Endothelial cell of umbilical vein (primary cell): Measurements from ENCODE around the gene MARK1. TPM values are rescaled to one million over a fixed set of nuclear protein-coding genes. Genes with fewer than 3 reads are reported as not detected.

Source experiments
- BruUV-seq: library from RNA; stranded (reverse); fragments of 400-500 nt; replicated peaks from 2 replicates; lab custom pipeline; 2021; lab: Mats Ljungman, UMichigan
- CTCF ChIA-PET: fragments of 300-600, 350-600 bp; sonication (Branson Sonifier 250); formaldehyde crosslinking; loops from one replicate; lab custom pipeline; 2021; ENCODE audit warnings: antibody characterized with exemption, inconsistent platforms; lab: Charles Lee
- POLR2A ChIA-PET: fragments of 300-600, 350-600 bp; sonication (Branson Sonifier 250); formaldehyde crosslinking; loops from one replicate; lab custom pipeline; 2021; ENCODE audit warnings: antibody characterized with exemption, inconsistent platforms; lab: Charles Lee
- DNase-seq: peaks from one replicate; pipeline ENCODE4 v3.0.0-alpha.2; 2011; ENCODE audit warnings: low read depth, low spot score
- FAIRE-seq: peaks from 2 replicates; lab custom pipeline; 2011; peaks lifted over from hg19 to GRCh38; lab: Jason Lieb, UNC
- H2AFZ ChIP-seq: 2 replicates; pipeline ENCODE4 v1.6.0; 2012; ENCODE audit warnings: low read depth, low read length, control low read depth, inconsistent platforms
- H3K27ac ChIP-seq: 2 replicates; pipeline ENCODE4 v1.5.1; 2011; ENCODE audit warnings: low read depth, mild to moderate bottlenecking, control low read depth, low read length, moderate library complexity; ENCODE audit not compliant: insufficient read depth
- H3K27me3 ChIP-seq, 2 experiments: 2 replicates each; pipeline versions ENCODE4 v1.6.0 to v1.6.1; 2011; ENCODE audit warnings: low read length in 2 of 2, mixed read lengths in 1 of 2; ENCODE audit not compliant: control insufficient read depth in 2 of 2, insufficient read depth in 2 of 2
- H3K36me3 ChIP-seq, 2 experiments: 2 replicates in 1 of 2; 3 replicates in 1 of 2; pipeline ENCODE4 v1.5.1; 2011; ENCODE audit warnings: low read length in 2 of 2, mild to moderate bottlenecking in 1 of 2, moderate library complexity in 1 of 2; ENCODE audit not compliant: control insufficient read depth in 2 of 2, insufficient read depth in 2 of 2; ENCODE audit errors: extremely low read depth in 1 of 2
- H3K4me1 ChIP-seq: 3 replicates; pipeline ENCODE4 v1.5.1; 2011; ENCODE audit warnings: mild to moderate bottlenecking, low read length; ENCODE audit not compliant: control insufficient read depth, insufficient read depth; ENCODE audit errors: extremely low read depth
- H3K4me2 ChIP-seq: 2 replicates; pipeline ENCODE4 v1.6.1; 2011; ENCODE audit warnings: low read length, control low read depth, mixed read lengths; ENCODE audit not compliant: insufficient read depth
- H3K4me3 ChIP-seq, 3 experiments: fragments of 200-600 bp in 1 of 3; sonication (generic), shearing (Covaris generic) in 1 of 3; replicated peaks in 1 of 3; 2 replicates each; pipeline ENCODE4 v1.5.1; 2011 to 2016; ENCODE audit warnings: control low read depth in 3 of 3, low read length in 3 of 3, mild to moderate bottlenecking in 2 of 3, inconsistent platforms in 1 of 3, low read depth in 1 of 3, moderate library complexity in 1 of 3; ENCODE audit not compliant: insufficient read depth in 1 of 3
- H3K79me2 ChIP-seq: 2 replicates; pipeline ENCODE4 v1.6.0; 2012; ENCODE audit warnings: low read length, inconsistent platforms; ENCODE audit not compliant: control insufficient read depth, insufficient read depth
- H3K9ac ChIP-seq: replicated peaks from 2 replicates; pipeline ENCODE3; 2011; ENCODE audit warnings: low read length, control low read depth; ENCODE audit not compliant: insufficient read depth; ENCODE audit errors: extremely low read depth
- H3K9me1 ChIP-seq: replicated peaks from 3 replicates; pipeline ENCODE4 v1.6.0; 2011; ENCODE audit warnings: mild to moderate bottlenecking, low read length; ENCODE audit not compliant: control insufficient read depth, insufficient read depth; ENCODE audit errors: extremely low read depth
- H3K9me3 ChIP-seq: replicated peaks from 2 replicates; pipeline ENCODE4 v1.5.1; 2012; ENCODE audit warnings: low read length, inconsistent platforms; ENCODE audit not compliant: control insufficient read depth, insufficient read depth
- H4K20me1 ChIP-seq: replicated peaks from 2 replicates; pipeline ENCODE3; 2011; ENCODE audit warnings: mild to moderate bottlenecking, low read length; ENCODE audit not compliant: control insufficient read depth, insufficient read depth; ENCODE audit errors: extremely low read depth
- EZH2 ChIP-seq: IDR thresholded peaks from 2 replicates; pipeline ENCODE4 v1.6.1; 2012; ENCODE audit warnings: borderline replicate concordance, low read depth, mild to moderate bottlenecking, moderate library complexity, low read length, inconsistent platforms; ENCODE audit not compliant: severe bottlenecking
- FOS ChIP-seq: IDR thresholded peaks from 2 replicates; pipeline ENCODE4 v1.6.1; 2011; ENCODE audit warnings: mild to moderate bottlenecking, low read length, moderate library complexity, borderline replicate concordance; ENCODE audit not compliant: insufficient read depth
- GATA2 ChIP-seq: IDR thresholded peaks from 2 replicates; pipeline ENCODE4 v1.7.0; 2011; ENCODE audit warnings: low read depth, mild to moderate bottlenecking, moderate library complexity, mixed read lengths, low read length; ENCODE audit not compliant: insufficient read length, insufficient read depth
- MYC ChIP-seq: IDR thresholded peaks from one replicate; pipeline ENCODE4 v1.6.1; 2011; ENCODE audit warnings: mild to moderate bottlenecking, low read depth, low read length
- dilution Hi-C: fragments of 300-500 bp; cut with MboI; formaldehyde crosslinking; loops from one replicate; pipeline ENCODE4 v1.15.0; 2019; ENCODE audit warnings: low sequenced_read_pairs; ENCODE audit not compliant: extremely low pct_ligation_motif_present
- intact Hi-C: fragments of 100-400 bp; cut with micrococcal nuclease; formaldehyde crosslinking; loops from one replicate; pipeline ENCODE4 v1.10.0; 2022
- polyA plus RNA-seq, 4 experiments: library from polyadenylated mRNA; depleted of rRNA in 3 of 4; stranded (reverse) in 3 of 4; unstranded in 1 of 4; fragments of >200 nt; gene quantifications; 2 replicates each; pipeline versions ENCODE4 v1.2.1 to v1.2.3, GENCODE V29; 2011 to 2012; ENCODE audit warnings: missing spikeins in 1 of 4
- total RNA-seq: library from RNA; stranded (reverse); gene quantifications from 2 replicates; pipeline ENCODE4 v1.2.3, GENCODE V29; 2021
- TF ChIP-seq, protein P1 (sequence below), 2 donors: IDR thresholded peaks; 1 replicate in 1 of 2; 2 replicates in 1 of 2; pipeline ENCODE4 v1.5.1; 2011; ENCODE audit warnings: low read length in 2 of 2, mild to moderate bottlenecking in 2 of 2, moderate library complexity in 2 of 2, control low read depth in 1 of 2, inconsistent platforms in 1 of 2, low read depth in 1 of 2; ENCODE audit not compliant: insufficient read depth in 1 of 2; ENCODE audit errors: extremely low read depth in 1 of 2

MARK1 gene
- total and polyA plus RNA-seq, 2 donors (not counting 3 experiments of a cell fraction or from before 2014, with no cell fraction given): 1.2 to 5.5 TPM

DNA sequence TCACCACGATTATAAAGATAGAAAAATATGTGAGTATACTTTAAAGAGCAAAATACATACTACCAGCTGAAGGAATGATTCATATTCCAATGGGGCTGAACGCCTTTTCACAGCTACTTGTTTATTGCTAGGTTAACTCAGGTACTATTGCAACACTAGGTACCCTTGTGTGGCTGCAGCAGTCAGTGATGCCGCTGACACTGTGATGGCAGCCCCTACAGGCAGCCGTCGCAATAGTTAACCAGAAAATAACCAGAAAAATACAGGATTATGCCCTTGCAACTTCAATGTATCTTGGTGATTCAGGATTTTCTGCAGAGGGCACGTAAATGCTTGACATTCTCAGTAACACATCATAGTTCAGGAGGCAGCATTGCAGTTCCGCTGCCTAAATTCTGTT lies 1.6 kb upstream of the MARK1 start:
- no peaks in the 10 kb centered on the region for H3K9me3 ChIP-seq
- DNase-seq (no peak), FAIRE-seq (peak; percentile 47)
- dilution Hi-C loops: no loop called here
- no peak overlapping the region for H2AFZ ChIP-seq
- no peaks in the 10 kb centered on the region for H4K20me1 ChIP-seq
- BruUV-seq: no TSS peak
- no peak overlapping the region for H3K4me2 ChIP-seq
- no peaks in the 10 kb centered on the region for H3K9me1 ChIP-seq
- H3K36me3 ChIP-seq: no peaks in the 10 kb centered on the region
- H3K27me3 ChIP-seq: peaks cover 13 to 28% of the 10 kb centered on the region in 2 experiments
- intact Hi-C loops: loop anchor here (5.0 kb wide), 2 partner anchors 166 to 224 kb away; partner anchors contain the start of gene C1orf115
- no peak overlapping the region for H3K9ac ChIP-seq
- no peaks in the 10 kb centered on the region for H3K79me2 ChIP-seq
- CTCF ChIA-PET: interaction anchor here (0.7 to 3.0 kb wide), 7 partner anchors 9 to 250 kb away, joined by 3 to 13 read pairs (median 4); no protein-coding TSS in a partner anchor
- TF ChIP-seq FOS: no peak
- TF ChIP-seq, protein P1, sequence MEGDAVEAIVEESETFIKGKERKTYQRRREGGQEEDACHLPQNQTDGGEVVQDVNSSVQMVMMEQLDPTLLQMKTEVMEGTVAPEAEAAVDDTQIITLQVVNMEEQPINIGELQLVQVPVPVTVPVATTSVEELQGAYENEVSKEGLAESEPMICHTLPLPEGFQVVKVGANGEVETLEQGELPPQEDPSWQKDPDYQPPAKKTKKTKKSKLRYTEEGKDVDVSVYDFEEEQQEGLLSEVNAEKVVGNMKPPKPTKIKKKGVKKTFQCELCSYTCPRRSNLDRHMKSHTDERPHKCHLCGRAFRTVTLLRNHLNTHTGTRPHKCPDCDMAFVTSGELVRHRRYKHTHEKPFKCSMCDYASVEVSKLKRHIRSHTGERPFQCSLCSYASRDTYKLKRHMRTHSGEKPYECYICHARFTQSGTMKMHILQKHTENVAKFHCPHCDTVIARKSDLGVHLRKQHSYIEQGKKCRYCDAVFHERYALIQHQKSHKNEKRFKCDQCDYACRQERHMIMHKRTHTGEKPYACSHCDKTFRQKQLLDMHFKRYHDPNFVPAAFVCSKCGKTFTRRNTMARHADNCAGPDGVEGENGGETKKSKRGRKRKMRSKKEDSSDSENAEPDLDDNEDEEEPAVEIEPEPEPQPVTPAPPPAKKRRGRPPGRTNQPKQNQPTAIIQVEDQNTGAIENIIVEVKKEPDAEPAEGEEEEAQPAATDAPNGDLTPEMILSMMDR (IDR thresholded peaks at IDR 0.05; ENCODE audit: extremely low read depth in 1 of 2, insufficient read depth in 1 of 2, low read depth in 1 of 2, low read length in 2 of 2): peak; percentile 14 to 29
- TF ChIP-seq EZH2: no peak
- TF ChIP-seq GATA2: no peak
- TF ChIP-seq MYC: no peak
- H3K4me1 ChIP-seq: peaks cover 7% of the 10 kb centered on the region
- no peak overlapping the region for H3K27ac ChIP-seq
- H3K4me3 ChIP-seq: no peak overlapping the region
- POLR2A ChIA-PET: no interaction called here
